Measurements from ENCODE around the gene SPDYC.
"Not testable (repeated sequence)": the region's sequence is repeated elsewhere in the genome, so short reads cannot be mapped to it uniquely, and the experiment has no call there.

The SPDYC gene

DNA sequence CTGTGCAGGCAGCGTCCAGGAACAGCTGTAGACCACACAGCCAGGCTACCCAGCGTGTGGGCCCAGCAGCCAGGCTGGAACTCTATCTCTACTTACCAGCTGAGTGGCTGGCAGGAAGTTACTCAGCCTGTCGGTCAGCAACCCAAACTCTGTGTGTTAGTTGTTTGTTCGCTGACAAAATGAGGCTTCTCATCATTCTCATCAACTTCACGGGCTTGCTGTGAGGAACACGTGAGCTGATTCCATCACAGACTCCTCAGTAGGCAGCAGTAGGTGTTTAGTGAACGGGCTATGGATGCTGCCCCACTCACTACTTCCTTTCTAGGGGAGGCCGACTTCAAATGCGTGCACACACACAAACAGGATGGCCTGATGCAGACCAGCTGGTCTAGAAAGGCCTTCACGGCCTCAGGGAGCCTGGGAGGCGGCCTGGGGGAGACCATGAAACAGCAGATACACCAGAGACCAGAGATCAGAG, 830 bp upstream of the SPDYC start:
- no peak for DNase-seq (ENCODE audit: low read depth, low spot score)

DNA sequence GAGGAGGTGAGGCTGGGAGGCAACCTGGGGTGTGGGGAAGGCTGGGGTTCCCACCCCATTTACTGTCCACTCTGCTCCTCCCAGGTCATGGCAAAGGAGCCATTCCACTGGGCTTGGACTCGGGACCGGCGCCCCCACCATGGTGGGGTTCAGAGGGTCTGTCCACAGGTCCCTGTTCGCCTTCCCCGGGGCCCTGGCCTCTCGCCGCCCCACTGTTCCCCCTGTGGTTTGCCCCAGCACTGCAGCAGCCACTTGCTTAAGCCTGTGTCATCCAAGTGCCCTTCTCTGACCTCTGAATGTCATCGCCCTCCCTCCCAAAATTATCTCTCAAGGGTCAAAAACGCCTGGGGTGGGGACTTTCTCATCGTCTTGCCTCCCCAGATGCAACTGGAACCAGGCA, 2.6 kb downstream of the SPDYC start:
- no peak for DNase-seq (ENCODE audit: low read depth, low spot score)

DNA sequence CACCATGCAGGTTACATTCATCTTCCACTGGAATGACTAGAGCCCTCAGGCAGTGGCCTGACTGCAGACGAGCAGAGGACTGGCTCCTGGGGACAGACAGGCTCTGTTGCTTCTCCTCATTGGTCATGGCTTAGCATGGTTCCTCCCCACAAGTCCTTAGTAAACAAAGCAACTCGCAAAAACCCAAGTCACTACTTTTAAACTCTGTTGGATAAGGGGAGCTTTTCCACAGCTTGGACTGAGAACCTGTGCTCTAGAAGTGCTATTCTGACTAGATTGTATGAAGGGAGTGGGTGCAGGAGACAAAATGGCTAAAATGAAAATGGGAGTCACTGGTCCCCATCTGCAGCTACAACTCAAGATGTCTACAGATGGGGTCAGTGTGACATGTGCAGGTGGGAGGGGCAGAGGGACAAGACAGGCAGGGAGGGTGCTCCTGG, 4.6 kb downstream of the SPDYC start:
- not testable (repeated sequence) for DNase-seq (ENCODE audit: low read depth, low spot score)

DNA sequence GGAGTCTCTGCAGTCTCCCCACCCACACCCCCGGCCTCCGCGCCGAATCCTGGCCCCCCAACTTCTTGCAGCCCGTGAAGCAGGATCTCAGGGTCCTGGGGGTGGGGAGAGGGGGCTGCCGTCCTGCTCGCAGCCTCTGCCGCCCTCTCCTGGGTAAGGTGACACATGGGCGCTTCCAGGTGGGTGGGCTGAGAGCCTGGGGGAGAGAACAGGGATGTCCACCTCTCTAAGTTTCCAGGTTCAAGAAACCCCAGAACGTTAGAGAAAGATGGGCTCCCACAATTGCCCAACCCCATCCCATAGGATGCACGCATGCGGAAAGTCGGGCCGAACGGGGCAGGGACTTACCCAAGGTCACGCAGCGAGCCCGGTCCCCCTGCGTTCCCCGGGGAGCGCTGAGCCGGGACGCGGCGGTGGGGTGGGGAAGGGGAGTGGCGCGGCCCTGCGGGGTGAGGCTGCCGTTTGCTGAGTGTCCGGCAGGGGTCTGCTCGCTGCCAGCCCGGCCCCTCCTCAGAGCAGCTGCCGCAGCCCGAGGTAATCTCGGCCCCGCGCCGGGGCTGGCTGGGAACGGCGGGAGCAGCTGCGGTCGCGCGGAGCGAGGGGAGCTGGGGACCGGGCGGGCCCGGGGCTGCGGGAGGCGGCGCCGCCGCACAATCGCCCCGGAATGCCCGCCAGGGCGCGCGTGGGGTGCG, 11.0 kb downstream of the SPDYC start:
- DNase-seq (ENCODE audit: low read depth, low spot score), result no peak

DNA sequence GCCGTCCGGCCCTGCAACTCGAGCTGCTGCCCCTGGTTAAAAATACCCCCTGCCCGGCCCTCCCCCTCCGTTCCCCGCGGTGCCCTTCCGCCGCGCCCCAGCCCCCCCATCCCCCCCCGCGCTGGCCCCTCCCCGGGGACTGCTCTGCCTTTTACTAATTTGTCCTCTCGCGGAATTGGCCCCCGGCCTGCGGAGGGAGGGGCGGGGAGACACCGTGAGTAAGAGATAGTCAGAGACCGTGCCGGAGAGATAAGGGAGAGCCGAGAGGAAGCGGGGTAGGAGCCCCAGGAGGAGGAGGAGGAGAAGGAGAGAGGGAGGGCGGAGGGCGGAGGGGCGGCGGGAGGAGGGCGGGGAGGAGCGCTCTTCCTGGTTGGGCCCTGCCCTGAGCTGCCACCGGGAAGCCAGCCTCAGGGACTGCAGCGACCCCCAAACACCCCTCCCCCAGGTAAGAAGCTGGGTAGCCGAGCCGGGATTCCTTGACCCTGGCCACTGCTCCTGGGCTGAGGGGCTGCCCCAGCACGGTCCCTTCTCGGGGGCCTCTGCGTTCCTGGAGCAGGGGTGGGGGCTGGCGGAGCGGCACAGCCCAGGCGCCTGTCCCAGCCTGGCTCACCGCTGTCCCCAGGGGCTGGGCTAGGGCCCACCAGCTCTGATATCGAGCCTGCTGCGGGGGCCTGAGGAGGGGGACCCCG, 11.7 kb downstream of the SPDYC start, which contains the start of gene CAPN1:
Gene CAPN1 (plus strand): TSS at position 360 of the 689 bp plus-strand sequence. CDS start 774 bp downstream, outside the sequence.
- no peak for DNase-seq (ENCODE audit: low read depth, low spot score)

DNA sequence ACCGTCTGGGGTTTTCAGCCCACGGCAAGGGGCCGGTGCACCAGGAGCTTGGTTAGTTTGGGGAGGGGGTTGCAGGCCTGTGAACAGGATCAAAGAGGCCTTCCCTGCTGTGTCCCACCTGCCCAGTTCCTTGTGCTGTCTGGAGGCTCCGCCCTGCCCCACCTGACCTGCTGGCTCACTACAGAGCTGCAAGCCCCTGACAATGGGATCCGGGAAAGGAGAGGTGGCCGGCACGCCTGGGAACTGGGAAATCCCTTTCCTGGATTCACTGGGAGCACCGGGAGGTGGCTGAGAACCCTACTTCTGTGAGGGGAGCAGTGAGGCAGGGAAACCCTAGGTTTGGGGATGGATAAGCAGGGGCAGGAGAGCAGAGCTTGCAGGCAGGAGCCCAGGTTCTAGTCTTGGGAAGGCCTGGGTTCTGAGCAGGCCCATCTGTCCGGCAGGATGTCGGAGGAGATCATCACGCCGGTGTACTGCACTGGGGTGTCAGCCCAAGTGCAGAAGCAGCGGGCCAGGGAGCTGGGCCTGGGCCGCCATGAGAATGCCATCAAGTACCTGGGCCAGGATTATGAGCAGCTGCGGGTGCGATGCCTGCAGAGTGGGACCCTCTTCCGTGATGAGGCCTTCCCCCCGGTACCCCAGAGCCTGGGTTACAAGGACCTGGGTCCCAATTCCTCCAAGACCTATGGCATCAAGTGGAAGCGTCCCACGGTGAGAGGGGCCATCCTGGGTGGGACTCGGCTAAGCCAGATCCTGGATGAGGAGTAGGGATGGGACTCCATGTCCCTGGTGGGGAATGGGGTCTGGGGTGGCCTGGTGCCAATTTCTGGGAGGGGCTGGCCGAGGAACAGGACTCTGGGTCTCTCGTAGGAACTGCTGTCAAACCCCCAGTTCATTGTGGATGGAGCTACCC, 12.5 kb downstream of the SPDYC start:
- DNase-seq (ENCODE audit: low read depth, low spot score), result no peak

DNA sequence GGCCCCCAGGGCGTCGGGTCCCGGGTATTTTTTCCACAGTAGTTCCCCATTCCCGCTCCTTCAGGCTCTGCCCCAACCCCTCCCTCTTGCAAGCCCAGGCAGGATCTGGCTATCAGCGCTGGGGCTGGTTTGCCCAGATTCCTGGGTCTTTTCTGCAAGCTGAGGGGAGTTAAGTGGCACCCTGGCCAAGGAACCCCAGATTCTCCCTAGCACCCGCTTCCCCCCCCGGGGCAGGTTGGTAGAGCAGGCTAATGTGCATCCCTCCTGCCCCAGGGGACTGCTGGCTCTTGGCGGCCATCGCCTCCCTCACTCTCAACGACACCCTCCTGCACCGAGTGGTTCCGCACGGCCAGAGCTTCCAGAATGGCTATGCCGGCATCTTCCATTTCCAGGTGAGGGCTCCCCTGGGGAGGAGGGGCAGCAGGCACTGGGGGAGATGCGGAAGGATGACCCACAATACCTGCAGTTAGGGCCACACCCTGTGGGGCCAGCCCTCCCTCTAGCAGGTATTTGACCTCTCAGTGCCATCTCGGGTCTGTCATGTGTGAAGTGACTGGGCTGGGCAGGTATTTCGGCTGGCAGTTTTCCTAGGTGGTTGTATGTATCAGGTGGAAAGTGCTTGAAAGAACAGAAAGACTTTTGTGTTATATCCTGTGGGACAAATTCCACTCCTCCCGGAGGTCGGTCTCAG, 13.3 kb downstream of the SPDYC start:
- DNase-seq (ENCODE audit: low read depth, low spot score), result no peak

DNA sequence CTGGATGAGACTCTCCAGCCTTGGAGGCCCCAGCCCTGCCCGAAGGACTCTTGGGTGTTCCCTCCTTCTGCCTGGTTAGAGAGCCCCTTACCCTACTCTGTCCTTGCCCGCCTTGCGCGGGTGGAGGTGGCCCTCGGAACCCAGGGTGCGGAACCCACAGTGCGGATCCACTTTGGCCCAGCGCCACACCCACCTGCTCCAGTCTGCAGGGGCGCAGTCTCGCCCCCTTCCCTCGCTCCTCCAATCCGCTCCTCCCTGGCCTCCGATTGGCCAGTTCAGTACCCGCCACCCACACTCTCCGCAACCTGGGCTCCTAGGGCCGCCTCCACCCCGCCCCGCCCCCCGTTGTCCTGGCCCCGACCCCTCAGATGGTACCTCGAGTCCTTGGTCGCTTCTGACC, 14.1 kb downstream of the SPDYC start:
- no peak for DNase-seq (ENCODE audit: low read depth, low spot score)

DNA sequence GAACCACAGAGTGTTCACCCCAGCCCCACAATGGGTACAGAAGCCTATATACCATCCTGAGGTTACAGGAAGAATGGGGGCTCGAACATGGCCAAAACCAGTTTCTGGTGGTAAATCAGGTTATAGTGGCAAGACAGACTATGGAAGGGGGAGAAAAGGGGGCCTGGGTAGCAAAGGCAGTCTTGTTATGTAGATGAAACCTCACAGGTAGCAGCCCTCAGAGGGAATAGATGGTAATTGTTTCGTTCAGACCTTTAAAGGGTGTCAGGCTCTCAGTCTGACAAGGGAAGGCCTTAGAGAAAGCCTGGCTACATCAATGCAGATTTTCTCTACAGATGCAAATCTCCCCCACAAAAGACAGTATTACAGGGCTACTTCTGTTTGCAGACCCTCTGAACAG, 15.1 kb downstream of the SPDYC start:
- DNase-seq (ENCODE audit: low read depth, low spot score), result no peak

DNA sequence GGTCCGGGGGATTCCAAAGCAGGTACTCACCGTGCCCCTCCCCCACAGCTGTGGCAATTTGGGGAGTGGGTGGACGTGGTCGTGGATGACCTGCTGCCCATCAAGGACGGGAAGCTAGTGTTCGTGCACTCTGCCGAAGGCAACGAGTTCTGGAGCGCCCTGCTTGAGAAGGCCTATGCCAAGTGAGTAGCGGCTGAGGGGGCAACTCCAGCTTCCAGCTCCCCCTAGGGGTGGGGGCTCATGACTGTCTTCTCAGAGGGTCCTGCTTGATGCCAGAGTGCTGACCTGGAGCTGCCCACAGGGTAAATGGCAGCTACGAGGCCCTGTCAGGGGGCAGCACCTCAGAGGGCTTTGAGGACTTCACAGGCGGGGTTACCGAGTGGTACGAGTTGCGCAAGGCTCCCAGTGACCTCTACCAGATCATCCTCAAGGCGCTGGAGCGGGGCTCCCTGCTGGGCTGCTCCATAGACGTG, 15.9 kb downstream of the SPDYC start:
- no peak for DNase-seq (ENCODE audit: low read depth, low spot score)

DNA sequence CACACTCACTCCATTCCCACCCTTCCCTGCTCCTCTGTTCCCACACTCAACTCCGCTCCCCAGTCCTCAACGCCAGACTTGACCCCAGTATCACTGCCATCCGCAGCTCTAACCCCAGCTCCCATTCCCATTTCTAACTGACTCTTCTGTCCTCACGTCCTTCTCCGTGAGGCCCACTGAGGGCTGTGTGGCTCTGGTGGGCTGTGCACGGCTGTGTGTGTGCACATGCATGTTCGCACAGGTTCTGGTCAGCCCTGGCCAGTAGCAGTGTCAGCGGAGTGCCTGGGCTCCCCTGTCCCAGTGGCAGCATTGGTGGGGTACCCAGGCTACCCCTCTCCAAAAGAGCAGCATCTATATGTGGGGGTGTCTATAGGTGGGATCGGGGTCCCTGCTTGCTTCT, 16.7 kb downstream of the SPDYC start:
- DNase-seq (ENCODE audit: low read depth, low spot score), result no peak

DNA sequence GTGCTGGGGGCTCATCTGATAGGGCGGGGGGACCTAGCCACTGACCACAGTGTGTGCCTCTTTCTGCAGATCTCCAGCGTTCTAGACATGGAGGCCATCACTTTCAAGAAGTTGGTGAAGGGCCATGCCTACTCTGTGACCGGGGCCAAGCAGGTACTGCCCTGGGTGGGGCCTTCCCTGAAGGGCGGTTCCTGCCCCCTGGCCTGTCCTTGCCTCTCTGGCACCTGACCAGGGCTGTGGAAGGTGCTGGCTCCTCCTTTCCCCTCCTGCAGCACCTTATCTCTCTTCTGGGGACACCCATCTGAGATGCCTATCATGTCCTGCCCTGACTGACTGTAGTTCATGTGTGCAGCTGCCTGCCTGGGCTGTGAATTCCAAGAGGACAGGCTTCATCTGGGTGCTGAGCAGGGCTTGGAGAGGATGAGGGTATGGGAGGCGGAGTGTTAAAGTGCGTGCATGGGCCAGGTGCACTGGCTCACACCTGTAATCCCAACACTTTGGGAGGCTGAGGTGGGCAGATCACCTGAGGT, 17.2 kb downstream of the SPDYC start:
- no peak for DNase-seq (ENCODE audit: low read depth, low spot score)

DNA sequence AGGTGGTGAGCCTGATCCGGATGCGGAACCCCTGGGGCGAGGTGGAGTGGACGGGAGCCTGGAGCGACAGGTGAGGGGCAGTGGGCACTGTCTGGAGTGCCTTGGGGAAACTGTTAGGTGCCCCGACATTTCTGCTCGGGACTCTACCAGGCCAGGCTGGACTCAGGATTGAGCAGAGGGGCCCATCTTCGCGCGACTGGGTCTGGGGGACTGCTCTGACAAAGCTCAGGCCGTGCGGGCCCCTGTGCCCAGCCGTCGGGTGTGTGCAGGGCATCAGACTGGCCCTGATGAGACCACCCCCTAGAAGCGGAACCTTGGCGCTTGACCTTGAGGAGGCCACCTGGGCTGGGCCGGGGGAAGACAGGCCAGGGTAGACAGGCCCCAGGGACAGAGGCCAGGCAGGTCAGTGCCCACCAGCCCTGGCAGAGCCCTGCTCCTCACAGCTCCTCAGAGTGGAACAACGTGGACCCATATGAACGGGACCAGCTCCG, 18.0 kb downstream of the SPDYC start:
- DNase-seq (ENCODE audit: low read depth, low spot score), result no peak

DNA sequence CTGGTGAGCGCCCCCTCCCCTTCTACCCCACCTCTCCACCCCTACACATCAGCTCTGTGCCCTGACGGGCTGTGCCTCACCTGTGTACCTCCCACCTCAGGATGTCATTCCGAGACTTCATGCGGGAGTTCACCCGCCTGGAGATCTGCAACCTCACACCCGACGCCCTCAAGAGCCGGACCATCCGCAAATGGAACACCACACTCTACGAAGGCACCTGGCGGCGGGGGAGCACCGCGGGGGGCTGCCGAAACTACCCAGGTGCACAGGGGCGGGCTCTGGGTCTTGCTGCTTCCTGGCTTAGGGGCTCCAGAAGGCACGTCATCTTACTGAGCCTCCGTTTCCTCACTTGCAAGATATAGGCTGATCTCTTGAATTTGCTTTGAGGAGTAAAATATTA, 18.5 kb downstream of the SPDYC start:
- DNase-seq (ENCODE audit: low read depth, low spot score), result no peak

DNA sequence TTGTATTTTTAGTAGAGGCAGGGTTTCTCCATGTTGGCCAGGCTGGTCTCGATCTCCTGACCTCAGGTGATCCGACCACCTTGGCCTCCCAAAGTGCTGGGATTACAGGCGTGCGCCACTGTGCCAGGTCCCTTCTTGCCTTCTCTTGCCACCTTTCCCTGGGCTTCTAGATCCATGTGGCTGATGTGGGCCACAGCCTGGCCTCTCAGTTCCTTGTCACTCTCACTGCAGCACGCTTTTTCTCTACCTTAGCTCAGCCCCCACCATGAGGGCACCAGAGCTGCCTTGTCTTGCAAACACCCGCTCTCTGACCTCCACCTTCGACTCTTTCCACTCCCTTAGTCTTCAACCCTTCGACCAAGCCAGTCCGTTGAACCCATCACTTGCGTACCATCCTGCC, 19.2 kb downstream of the SPDYC start:
- no peak for DNase-seq (ENCODE audit: low read depth, low spot score)

DNA sequence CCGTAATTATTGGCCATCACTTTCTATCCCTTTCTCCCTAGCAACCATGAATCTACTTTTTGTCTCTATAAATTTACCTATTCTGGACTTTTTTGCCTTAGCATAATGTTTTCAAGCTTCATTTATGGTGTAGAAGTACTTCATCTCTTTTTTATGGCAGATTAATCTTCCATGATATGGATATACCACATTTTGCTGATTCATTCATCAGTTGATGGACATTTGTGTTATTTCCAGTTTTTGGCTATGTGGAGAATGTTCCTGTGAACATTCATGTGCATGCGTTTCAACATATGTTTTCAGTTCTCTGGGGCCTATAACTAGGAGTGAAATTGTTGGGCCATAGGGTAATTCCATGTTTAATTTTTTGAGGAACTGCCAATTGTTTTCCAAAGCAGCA, 24.5 kb downstream of the SPDYC start:
- no peak for DNase-seq (ENCODE audit: low read depth, low spot score)

DNA sequence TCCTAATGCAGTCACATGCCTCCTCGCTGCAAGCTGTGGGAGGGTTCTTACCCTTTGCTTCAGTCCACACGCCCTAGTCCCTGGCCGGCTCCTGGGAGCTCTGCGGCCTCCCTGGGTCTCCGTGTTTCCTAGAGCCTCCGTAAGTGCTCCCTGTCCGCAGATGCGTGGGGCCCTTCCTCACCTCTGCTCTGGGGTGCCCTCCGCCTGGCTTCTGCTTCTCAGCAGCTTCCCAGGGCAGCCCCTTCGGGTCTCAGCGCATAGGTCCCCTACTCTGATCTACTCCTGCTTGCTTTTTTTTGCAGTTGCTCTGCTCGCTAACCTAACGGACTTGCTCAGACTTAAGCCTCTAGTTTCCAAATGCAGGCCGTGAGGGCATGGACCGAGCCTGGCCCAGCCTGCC, 34.1 kb downstream of the SPDYC start:
- DNase-seq (ENCODE audit: low read depth, low spot score), result no peak

DNA sequence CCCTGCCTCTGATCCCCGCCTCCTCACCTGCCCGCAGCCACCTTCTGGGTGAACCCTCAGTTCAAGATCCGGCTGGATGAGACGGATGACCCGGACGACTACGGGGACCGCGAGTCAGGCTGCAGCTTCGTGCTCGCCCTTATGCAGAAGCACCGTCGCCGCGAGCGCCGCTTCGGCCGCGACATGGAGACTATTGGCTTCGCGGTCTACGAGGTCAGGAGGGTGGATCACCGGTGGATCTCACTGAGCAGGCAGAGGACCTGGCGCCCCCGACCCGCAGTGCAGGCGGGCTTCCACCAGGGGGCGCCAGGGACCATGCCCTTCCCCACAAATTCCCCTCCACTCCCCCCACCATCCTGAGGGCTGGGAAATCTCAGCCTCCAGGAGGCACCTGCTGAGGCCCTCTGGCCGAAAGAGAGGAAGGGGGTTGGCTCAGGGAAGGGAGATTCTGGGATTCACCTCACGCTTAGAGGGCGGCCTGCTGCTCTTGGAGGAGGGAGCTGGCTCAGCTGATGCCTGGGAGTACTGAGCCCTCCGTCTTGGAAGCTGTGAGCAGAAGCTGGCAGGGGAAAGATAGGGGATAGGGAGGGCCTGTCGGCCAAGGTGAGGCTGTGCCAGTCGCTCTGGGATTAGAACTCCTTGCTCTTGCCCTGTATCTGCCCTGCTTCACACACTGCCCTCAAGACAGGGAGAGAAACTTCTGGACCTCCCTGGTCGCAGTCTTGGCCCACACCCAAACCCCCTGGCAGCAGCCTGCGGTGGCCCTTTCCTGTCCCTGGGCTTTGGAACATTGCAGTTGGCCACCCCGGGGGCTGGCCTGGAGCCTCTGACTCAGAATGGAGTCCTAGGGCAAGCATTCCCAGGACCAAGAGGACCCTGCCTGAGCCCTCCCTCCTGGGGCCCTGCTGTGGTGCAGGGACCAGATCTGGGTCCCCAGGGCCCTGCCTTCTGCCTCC, 34.9 kb downstream of the SPDYC start:
- no peak for DNase-seq (ENCODE audit: low read depth, low spot score)

DNA sequence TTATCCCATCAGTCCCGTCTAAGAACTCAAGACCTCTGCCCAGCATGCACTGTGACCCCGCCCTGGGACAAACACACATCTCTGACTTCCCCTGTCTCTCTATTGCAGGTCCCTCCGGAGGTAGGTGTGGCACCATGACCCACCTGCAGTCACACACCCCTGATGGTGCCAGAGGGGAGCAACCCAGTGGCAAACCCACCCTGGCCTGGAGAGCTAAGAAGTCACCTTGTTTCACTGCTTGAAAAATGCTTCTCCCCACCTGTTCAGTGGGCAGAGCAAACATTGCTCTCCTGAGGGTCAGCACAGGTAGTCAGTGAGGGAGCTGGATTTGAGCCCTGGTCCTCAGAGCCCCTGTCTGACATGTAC, 35.6 kb downstream of the SPDYC start:
- DNase-seq (ENCODE audit: low read depth, low spot score), result no peak

DNA sequence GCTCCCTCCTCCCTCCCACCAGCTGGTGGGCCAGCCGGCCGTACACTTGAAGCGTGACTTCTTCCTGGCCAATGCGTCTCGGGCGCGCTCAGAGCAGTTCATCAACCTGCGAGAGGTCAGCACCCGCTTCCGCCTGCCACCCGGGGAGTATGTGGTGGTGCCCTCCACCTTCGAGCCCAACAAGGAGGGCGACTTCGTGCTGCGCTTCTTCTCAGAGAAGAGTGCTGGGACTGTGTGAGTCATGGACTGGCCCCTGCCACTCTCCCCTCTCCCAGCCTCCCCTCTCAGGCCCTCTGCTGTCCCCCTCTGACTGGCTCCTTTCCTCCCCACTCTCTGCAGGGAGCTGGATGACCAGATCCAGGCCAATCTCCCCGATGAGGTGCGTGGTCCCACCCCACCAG, 36.4 kb downstream of the SPDYC start:
- no peak for DNase-seq (ENCODE audit: low read depth, low spot score)

Data from iPS DF 19.7 (cell line).